ENCODE data around the gene UBE2D3.

UBE2D3 gene

DNA sequence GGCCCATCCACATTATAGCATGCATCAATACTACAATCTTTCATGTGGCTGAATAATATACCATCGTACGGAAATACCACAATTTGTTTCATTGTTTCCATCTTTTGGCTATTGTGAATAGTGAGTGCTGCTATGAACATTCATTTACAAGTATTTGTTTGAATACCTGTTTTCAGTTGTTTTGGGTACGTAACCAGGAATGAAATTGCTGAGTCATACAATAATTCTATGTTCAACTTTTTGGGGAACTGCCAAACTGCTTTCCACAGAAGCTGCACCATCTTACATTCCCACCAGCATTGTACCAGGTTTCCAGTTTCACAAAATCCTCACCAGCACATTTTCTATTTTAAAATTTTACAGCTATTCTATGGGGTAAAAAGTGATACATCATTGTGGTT lies 38.0 kb downstream of the UBE2D3 start:
- DNase-seq, result no peak

DNA sequence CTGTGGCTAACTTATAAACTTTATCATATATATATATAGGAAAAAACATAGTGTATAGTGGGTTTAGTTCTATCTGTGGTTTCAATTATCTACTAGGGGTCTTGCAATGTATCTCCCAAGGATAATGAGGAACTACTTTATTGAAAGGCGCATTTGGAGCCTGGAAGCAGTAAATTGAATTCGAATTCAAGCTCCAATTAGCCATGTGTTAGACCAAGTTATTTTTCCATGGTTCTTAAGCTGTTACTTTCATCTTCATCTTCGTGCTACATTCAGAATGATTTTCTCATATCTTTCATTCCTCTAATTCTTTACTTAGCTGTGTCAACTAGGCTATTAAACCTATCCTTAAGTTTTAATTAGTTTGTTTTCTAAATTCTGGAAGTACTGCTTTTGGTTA lies 39.4 kb downstream of the UBE2D3 start:
- no peak for DNase-seq

- no peak for DNase-seq
Measured at GRCh38 chr4:102787096-102787881, 40.1 kb downstream of the UBE2D3 start.

DNA sequence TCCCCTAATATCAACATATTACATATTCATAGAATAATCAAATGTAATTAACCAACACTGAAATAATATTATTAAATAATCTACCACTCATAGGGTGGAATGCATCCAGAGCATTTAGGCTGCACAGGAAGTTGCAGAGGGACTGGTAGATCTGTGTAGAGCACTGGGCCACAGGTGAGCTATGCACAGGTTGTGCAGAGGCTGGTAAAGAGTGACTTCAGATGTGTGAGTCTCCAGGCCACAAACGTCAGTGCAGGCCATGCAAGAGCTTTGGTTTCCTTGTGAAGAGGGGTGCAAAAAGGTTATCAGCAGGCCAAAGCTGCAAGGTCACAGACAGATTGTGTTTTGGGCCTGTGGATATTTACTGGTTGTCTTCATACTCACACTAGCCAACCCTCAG lies 41.1 kb downstream of the UBE2D3 start:
- DNase-seq, result no peak

DNA sequence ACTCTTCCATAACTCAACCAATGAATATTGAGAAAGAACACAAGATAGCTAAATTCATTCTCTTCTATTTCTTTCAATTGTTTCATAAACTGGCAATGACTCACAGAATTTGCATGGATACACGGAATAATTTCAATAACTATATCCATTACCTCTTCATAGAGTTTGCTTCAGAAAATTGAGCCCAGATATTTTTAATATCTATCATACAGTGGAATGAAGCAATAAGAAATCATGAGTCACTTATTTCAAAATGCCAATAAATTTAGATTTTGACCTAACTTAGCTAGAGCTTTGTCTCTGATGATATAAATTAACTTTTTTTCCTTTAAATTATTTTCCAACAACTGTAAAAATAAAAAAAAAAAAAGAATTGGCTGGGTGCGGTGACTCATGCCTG lies 44.3 kb downstream of the UBE2D3 start:
- DNase-seq, result no peak

- DNase-seq, result no peak
Measured at GRCh38 chr4:102781570-102781969, 45.8 kb downstream of the UBE2D3 start.

DNA sequence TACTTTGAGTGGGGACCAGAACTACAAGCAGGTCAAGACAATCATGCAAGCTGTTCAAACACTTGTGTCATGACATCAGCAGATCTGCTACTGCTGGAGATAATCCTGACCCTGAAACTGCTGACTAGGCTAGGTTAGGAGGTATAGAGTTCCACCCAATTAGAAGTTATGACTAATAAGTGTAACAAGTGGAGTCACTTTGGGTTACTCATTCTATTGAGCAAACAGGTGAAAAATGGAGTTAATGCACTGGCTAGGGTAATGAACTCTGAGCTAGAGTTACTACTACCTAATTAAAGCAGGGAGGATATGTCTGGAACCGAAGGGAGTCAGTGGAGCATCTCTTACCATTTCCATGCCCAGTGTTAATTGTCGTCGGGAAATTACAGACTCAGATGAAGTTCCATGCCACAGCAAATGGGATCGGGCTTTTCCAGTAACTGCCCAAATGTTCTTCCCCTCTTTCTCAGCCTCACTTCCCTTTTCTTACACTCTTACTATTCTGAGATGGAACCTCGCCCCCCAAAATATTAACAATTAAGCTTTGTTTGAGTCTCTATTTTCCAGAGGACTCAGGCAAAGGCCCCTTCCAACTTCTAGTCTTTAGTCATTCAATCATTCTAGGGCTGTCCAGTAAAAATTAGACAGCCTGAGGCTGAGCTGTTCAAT lies 46.7 kb downstream of the UBE2D3 start:
- no peak for DNase-seq

GRCh38 chr4:102779204-102779603 lies 48.1 kb downstream of the UBE2D3 start:
- DNase-seq, result no peak

DNA sequence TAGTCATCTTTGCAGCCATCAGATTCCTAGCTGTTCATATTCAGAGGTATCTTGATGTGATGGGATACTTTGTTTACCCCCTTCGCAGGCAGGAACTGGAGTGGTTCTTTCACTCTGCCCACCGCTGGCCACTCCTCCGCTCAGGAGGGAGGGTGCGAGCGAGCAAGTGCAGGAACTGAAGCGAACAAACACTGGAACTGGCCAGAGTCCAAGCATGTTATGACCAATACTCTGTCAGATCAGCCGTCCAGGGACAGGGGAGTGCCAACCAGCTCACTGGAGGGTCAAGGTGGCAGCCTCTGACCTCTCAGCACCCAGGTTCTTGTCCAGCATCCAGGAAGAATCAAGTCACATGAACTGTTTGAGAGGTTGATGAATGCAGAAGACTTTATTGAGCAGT lies 48.6 kb downstream of the UBE2D3 start:
- DNase-seq, result no peak

DNA sequence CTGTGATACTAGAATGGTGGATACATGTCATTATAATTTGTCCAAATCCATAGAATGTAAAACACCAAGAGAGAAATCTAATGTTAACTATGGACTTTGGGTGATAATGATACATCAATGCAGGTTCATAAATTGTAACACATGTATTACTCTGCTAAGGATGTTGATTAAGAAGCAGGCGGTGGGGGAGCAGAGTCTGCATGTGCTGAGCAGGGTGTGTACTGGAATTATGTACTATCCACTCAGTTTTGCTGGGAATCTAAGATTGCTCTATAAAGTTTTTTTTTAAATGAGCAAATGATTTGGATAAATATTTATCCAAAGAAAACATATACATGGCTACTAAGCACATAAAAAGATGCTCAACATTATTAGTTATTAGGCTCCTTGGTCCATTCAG lies 51.5 kb downstream of the UBE2D3 start:
- DNase-seq, result no peak

- no peak for DNase-seq
Measured at GRCh38 chr4:102774254-102774653, 53.1 kb downstream of the UBE2D3 start.

DNA sequence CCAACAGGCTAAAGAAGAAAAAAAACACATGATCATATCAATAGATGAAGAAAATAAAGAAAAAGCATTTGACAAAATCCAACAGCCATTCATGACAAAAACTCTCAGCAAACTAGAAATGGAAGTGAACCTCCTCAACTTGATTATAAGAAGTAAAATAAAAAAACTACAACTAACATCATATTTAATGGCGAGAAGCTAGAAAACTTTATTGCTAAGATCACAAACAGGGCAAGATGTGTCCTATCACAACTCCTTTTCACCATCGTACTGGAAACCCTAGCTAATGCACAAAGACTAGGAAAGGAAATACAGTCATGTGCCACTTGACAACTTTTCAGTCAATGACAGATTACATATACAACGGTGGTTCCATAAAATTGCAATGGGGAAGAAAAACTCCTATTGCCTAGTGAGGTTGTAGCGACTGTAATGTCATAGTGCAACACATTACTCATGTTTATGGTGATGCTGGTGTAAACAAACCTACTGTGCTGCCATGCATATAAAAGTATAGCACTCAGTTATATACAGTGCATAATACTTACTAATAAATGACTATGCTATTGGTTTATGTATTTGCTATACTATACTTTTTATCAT lies 54.5 kb downstream of the UBE2D3 start:
- DNase-seq, result no peak

- no peak for DNase-seq
Measured at GRCh38 chr4:102764901-102765300, 62.5 kb downstream of the UBE2D3 start.

- DNase-seq, result no peak
Measured at GRCh38 chr4:102761906-102762305, 65.4 kb downstream of the UBE2D3 start.

DNA sequence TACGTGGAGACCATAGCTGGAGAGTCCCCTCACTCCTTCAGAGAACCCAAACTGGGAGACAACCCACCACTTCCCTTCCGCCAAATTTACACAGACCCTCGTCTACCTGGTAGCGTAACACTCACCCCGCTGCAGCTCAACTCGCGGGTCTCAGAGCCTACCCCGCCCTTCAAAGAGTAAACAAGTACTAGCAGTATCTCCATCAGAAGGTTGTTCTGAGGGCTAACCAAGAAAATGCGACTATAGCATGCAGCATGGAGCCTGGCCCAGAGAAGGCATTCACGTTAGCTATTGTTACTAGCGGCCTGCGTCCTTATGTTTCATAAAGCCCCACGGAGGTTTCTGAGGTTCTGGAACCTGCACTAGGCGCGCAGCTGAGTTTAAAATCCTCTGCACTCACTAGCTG lies 66.1 kb downstream of the UBE2D3 start:
- DNase-seq, result no peak

- DNase-seq, result peak; percentile 85
Measured at GRCh38 chr4:102760645-102761295, 66.6 kb downstream of the UBE2D3 start, which contains the start of gene MANBA. MANBA (minus strand) TSS chr4:102760968; CDS start chr4:102760894, 74 bp downstream.

DNA sequence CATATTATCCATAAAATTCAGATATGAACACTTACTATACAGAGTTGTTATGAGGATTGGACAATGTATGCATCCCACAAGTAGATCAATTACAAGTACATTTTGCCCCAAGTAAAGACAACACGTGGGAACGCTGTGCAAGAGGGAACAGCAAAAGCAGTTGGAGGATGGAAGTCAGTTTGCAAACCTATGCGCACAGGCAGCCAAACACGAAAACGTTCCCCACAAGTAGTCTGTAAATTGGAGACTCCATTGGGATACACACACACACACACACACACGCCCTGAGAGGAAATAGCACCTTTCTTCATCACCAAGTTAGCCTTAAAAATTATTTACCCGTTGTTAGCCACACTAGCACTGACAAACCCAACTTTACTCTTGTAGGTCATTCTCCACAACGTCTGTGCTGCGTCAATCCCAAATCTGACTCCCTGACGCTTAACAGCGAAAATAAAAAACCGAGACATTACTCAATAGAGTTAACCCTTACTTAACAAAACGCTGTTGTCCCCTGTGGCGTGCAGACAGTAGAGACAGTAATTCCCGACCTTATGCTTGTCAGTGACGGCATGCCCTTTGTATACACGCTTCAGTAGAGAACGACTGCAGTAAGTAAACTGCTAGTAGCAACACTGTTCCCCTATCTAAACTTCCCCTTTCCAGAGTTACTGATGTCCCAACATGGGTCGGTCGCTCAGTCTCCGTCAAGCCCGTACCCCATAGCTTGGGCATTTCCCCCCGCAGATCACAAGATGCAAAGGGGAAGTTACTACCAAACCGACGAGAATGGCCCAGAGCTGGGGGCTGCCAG lies 67.3 kb downstream of the UBE2D3 start:
- no peak for DNase-seq

GRCh38 chr4:102758241-102759160 lies 68.8 kb downstream of the UBE2D3 start:
- DNase-seq, result no peak

DNA sequence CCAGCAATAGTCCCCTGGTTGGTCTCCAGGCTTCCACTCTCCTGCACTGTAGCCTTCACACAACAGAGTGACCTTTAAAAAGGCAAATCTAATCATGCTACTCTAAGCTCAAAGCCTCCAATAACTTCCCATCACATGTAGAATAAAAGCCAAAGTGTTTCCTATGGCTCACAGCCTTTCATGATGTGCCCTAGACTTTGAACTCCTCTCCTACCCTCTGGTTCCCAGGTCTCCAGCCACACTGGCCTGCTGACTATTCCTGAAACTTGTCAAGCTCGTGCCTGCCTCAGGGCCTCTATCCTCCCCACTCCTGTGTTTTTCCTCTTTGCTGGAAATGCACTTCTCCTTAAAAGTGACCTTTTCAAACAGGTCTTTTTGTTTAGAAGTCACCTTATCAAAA lies 69.7 kb downstream of the UBE2D3 start:
- no peak for DNase-seq

- DNase-seq, result no peak
Measured at GRCh38 chr4:102754044-102754443, 73.3 kb downstream of the UBE2D3 start.

DNA sequence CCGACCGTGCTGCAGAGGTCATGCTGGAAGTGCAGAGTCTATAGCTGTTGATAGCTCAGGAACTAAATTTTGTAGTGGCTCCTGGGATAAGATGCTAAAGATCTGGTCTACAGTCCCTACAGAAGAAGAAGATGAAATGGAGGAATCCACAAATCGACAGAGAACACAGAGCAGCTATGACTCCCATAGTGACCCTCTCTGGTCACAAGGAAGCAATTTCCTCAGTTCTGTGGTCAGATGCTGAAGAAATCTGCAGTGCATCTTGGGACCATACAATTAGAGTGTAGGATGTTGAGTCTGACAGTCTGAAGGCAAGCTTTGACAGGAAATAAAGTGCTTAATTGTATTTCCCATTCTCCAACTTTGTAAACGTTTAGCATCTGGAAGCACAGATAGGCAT lies 75.4 kb downstream of the UBE2D3 start:
- DNase-seq, result no peak
